Occipital lobe (tissue), 2 donors: ENCODE data around the gene SLC26A1. TPM values are rescaled to one million over a fixed set of nuclear protein-coding genes. Genes with fewer than 3 reads are reported as not detected.

ENCODE experiments used
- DNase-seq: peaks from one replicate; lab custom pipeline; 2025; lab: John Stamatoyannopoulos, UW
- total RNA-seq: library from RNA; depleted of rRNA; stranded (reverse); fragments of >200 nt; gene quantifications from one replicate; pipeline ENCODE4 v1.2.3, GENCODE V29; 2014

The SLC26A1 gene
- total RNA-seq, 1 donor from 2014 or later, result 4.2 TPM

DNA sequence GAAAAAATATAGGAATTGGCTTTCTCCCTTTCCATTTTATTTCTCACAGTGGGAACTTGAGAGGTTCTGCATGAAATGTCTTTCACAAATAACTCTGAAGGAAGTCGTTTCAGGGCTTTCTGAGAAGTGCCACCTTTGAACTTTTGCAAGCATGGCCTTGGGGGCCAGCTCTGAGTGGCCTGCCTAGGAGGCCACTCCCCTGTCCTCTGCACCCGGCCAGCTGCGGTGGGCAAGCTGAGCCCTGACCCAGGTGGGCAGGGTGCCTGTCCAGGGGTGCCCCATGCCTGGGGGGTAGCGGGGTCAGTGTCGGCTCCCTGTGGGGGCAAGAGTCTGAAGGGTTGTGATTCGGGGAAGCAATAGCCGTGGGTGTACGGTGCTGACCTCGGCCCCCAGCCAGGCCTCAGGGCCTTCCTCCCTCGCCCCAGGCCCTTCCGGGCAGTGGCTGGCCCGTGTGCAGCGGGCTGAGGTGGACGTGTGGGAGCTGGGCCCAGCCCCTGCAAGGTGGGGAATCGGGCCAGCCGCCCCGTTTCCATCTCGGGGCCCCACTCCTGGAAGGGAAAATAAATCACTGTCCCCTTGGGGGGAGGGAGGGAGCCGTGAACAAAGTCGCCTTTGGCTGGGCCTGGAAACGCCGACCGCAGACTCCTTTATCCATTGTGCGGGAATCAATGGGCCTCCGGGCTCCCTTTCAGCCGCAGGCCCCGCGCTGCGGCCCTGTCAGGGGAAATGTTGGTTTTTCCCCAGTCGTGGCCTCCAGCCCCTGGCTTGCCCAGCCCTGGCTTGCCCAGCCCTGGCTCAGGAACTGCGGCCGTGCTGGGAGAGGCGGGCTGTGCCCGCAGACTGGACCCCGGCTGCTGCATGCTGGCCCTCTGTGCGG is 21.3 kb upstream of the SLC26A1 start:
- DNase-seq, result peak; percentile 61

GRCh38 chr4:1013225-1014073 is 20.2 kb upstream of the SLC26A1 start:
- no peak for DNase-seq

DNA sequence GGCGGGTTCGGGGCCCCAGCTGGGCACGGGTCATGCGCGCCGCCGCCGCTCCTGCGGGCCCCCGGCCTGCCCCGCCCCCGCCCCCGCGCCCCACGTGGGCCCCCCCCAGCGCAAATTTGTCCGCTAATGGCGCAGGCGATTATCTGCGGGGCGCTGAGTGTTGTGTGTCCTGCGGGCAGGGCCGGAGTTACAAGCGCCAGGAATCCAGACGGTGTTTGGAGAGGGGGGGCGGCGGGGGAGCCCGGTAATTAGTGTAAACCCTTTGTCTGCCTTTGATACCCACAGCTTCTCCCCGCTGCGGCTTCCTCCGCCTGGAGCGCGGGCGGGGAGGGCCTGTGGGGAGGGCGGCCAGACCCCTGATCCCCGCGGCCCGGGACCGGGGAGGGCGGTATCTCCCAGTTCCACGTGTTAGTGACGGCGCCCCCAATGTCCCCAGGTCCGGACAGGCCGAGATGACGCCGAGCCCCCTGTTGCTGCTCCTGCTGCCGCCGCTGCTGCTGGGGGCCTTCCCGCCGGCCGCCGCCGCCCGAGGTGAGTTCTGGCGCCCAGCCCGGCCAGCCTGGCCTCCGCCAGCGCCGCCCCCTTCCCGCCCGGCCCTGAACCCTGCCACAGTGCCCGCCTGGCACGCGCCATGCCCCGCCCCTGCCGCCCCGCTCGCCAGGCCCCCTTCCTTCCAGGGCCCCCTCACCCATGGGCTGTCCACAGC is 19.0 kb upstream of the SLC26A1 start:
- no peak for DNase-seq

DNA sequence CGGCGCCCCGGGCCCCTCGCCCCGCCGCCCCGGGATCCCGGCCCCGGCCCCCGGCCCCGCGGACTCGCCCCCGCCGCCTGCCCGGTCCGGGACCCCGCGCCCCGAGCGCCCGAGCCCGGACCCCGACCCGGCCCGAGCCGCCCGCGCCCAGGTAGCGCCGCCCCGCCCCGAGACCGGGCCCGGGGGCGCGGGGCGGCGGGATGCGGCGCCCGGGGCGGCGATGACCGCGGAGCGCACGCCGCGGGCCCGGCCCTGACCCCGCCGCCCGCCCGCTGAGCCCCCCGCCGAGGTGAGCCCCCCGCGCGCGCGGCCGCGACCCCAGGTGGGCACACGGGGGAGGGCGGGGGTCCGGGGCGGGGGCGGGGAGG is 18.4 kb upstream of the SLC26A1 start:
- DNase-seq, result no peak

DNA sequence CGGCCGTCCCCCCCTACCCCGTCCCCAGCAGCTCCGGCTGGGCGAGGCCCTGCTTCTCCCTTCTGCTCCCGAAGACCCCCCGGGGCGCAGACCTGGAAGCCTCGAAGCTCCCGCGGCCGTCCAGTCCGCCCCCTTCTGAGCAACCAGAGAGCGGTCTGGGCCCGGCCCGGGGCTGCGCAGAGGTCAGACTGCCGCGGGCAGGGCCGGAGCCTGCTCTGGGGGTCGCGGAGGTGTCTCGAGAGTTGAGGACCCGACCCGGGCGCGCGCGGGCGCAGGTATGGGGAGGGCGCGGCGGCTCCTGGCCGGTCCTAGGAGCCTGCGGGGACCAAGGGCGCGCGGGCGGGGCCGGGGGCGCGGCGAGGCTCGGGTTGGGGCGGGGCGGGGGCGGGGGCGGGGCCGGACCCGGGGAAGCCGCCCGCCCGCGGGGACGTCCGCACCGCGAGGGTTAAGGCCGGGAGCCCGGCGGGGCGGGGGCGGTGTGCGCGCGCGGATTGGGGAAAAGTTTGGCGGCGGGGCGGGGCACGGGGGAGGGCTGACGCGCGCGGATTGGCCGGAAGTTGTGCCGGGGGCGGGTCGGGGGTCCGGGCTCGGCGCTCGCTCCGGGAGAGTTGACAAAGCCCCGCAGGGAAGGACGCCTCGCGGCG is 17.9 kb upstream of the SLC26A1 start, which contains the start of gene FGFRL1:
Gene FGFRL1 (plus strand): TSS at position 605 of the 644 bp plus-strand sequence. CDS start 860 bp downstream, outside the sequence.
- peak; percentile 19 for DNase-seq

DNA sequence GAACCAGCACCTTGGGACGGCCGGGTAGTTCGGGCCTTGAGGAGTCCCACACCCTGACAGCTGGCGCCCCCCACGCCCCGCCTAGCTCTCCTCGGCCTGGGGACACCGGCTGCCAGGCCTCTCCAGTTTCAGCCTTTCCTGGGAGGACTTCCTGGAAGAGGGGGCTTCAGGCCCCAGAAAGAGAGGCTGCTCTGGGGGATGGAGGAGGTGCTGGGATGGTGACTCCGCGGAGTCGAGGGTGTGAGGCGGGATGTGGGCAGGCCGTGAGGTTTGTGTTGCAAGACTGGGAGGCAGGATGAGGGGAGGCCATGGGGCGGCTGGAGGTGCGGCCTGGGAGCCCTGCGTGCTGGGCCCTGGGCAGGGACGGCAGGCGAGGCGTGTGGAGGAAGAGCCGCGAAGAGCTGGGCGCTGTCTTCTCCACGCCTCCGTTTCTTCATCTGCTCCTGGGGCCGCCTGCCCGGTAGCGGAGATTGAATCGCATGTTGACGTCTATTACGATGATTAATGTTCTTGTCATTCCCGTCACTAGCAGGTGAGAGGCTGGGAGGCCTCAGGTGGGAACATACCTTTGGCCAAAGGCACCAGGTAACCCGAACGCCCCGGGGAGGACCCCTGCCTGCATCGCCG is 17.3 kb upstream of the SLC26A1 start:
- DNase-seq, result peak; percentile 20

- DNase-seq, result peak; percentile 44
Observed at GRCh38 chr4:1009542-1010394, 16.6 kb upstream of the SLC26A1 start.

- no peak for DNase-seq
Observed at GRCh38 chr4:1008840-1009541, 15.8 kb upstream of the SLC26A1 start.

DNA sequence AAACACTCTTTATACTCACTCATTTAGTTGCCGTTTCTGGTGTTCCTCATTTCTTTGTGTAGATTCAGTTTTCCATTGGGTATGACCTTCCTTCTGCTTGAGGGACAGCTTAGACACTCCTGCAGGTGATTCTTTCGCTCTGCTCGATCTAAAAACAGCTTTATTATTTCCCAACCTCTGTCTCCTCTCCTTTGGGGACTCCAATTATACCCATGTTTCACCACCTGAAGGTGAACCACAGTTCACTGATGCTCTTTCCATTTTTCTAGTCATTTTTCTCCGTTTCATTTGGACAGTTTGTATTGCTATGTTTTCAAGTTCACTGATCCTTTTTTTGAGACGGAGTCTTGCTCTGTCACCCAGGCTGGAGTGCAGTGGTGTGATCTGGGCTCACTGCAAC is 13.7 kb upstream of the SLC26A1 start:
- DNase-seq, result no peak

- no peak for DNase-seq
Observed at GRCh38 chr4:1004557-1005485, 11.6 kb upstream of the SLC26A1 start.

DNA sequence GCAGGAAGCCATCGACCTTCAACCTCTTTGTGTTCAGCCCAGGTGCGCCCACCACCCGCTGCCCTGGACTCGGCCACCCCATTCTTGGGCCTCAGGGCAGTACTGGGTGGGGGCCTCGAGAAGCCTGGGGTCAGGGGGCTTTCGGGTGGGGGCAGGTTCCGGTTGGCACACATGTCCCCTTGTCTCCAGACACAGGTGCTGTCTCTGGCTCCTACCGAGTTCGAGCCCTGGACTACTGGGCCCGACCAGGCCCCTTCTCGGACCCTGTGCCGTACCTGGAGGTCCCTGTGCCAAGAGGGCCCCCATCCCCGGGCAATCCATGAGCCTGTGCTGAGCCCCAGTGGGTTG is 10.8 kb upstream of the SLC26A1 start:
- no peak for DNase-seq

GRCh38 chr4:1003271-1004070 is 10.3 kb upstream of the SLC26A1 start:
- DNase-seq, result no peak

GRCh38 chr4:1002631-1003251 is 9.5 kb upstream of the SLC26A1 start:
- DNase-seq, result no peak

GRCh38 chr4:1002131-1002630 is 9.0 kb upstream of the SLC26A1 start:
- no peak for DNase-seq

- DNase-seq, result no peak
Observed at GRCh38 chr4:1001561-1002130, 8.4 kb upstream of the SLC26A1 start.

GRCh38 chr4:1000686-1001260 is 7.6 kb upstream of the SLC26A1 start:
- no peak for DNase-seq
